Measurements from ENCODE around the gene ADAM17.
"Not testable (repeated sequence)": the region's sequence is repeated elsewhere in the genome, so short reads cannot be mapped to it uniquely, and the experiment has no call there.

The ADAM17 gene

DNA sequence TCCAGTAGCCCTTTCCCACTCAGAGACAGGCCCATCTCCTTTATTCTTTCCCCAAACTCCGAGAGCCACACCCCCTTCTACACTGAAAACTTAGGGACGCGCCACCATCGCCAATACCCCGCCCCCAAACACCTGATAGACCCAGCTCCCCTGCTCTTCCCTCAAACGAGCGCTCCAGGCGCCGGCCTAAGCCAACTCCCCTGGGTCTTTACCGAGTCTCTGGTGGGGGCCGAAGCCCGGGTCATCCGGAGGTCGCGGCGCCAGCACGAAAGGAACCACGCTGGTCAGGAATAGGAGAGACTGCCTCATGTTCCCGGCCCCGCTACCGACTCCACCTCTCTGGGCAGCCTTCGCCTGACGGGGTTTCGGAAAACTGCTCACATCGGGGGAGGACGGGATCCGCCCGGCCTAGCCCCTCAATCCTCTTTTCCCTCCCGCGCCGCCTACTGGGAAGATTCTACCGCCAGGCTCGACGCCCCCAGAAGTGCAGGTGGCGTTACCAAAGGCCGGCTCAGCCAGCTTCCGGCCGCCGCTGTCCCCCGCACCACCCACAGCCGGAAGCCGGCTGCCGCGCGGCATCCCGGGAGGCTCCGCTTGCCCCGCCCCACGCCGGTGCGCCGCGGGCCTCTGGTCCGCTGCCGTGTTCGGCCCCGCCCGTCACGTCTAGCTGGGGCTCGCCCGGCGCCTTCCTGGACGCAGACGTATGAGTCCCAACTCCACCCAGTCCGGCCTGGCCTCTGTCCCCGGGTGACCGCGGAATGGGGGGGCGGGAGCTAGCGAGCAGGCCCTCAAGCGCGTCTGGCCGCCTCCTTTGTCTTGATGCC is at the start of gene ADAM17:
Gene ADAM17, minus strand, starts transcription at position 534 of the 824 bp plus-strand sequence. Its CDS starts 225 bp downstream, at position 309.
- peak; percentile 85 for DNase-seq

DNA sequence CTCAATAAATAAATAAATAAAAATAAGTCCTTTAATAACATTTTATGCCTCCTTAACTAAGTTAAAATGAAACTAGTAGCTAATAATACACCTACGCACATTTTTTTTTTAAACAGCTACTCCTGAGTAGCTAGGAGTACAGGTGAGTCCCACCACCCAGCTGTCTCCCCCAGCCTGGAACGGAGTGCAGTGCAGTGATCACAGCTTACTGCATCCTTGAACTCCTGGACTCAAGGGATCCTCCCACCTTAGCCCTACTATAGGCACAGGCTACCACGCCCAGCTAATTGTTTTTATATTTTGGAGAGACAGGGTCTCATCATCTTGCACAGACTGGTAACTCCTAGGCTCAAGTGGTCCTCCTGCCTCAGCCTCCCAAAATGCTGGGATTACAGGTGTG is 46.8 kb upstream of the ADAM17 start:
- DNase-seq, result no peak

DNA sequence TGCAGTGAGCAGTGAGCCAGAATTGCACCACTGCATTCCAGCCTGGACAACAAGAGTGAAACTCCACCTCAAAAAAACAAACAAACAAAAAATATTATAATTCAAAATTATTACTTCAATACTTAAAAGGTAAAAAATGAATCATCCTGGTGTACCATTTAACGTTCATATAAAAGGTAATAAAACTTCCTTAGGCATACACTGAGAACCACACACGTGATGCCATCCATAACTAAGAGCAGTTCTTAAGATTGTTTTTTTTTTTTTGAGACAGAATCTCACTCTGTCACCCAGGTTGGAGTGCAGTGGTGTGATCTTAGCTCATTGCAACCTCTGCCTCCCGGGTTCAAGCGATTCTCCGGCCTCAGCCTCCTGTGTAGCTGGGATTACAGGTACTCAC is 45.8 kb upstream of the ADAM17 start:
- no peak for DNase-seq

DNA sequence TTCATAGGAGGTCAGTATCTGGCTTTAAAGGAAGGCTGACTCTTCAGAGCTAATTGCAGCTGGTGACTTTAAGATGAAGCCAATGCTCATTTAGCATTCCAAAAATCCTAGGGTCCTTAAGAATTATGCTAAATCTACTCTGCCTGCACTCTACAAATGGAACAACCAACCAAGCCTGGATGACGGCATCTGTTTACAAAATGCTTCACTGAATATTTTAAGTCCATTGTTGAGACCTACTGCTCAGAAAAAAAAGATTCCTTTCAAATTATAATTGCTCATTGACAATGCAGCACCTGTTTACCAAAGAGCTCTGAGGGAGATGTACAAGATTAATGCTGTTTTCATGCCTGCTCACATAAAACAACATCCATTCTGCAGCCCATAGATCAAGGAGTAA is 43.8 kb upstream of the ADAM17 start:
- DNase-seq, result no peak

DNA sequence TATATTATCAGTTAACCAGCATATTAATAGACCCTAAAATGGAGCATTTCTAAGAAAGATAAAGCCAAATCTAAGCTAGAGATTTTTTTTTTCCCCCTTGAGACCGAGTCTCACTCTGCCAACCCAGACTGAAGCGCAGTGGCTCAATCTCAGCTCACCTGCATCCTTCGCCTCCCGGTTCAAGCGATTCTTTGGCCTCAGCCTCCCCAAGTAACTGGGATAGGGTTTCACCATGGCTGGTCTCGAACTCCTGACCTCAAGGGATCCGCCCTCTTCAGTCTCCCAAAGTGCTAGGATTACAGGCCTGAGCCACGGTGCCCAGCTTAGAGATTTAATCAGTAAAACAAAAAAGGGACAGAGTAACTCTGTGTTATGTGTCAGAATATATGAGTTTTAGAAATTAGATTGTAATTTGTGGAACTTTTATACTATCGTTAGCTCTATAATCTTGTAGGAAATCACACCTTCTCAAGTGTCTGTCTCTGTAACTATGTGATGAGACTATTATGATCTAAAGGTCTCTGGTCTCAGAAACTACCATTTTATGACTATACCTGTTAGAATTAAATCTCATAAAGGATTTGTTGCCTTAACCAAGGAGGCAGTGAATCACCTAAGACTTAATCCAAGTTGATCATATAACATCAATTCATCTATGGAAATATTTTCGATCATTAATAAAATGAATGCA is 41.1 kb upstream of the ADAM17 start:
- no peak for DNase-seq

DNA sequence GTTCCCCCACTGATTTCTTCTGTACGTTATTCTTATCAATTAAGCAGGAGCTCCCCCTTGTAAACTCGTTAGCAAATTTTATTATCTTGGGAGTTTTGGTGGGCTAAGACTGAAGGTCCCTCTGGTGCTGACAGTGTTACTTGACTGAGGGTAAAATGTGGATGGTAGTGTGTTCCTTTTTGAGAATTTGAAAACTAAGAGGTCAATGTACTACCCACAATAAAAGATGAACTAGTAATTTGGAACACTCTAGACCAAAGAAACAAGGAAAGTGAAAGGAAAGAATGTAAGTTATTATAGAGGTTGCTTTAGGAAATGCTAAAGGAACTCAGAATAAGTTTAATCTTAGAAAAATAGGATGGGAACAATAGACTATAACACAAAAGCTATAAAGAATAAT is 40.1 kb upstream of the ADAM17 start:
- DNase-seq, result no peak

DNA sequence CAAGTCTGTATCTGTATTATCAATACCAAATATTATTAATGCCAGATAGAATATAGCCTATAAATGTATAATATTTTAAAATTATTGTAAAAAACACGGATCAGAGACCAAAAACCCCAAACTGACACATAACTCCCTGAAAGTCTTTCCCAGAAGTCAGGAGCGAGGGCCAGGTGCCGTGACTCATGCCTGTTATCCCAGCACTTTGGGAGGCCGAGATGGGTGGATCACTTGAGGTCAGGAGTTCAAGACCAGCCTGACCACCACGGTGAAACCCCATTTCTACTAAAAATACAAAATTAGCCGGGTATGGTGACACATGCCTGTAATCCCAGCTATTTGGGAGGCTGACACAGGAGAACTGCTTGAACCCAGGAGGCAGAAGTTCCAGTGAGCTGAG is 39.6 kb upstream of the ADAM17 start:
- not testable (repeated sequence) for DNase-seq

DNA sequence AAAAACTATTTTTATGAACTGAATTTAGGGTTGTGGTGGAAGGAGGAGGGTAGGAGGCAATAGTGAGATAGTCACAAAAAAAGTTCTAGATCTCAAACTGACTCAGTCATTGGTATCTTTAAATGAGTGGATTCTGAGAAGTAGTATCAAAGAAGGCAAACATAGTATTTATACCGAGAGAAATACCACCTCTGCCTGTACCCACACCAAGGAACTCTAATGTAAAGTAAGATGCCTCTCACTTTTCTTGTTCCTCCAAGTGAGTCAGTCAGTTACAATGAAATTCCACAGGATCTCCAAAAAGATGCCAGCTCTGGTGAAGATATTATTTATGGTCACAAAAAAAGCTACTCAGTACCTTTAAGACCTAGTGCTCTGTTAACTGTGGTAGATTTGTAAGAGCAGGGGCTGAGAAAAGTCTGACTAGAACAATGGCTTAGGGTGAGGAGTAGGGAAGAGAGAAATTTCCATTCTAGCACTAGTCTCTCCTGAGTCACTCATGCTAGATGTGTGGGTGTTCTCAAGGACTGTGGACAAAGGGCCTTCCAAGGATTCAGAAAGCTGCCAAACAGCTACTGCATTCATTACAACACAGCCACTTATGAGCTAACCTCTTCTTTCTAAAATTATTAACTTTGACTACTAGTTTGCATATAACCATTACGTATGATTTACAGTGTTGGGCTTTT is 38.9 kb upstream of the ADAM17 start:
- no peak for DNase-seq

DNA sequence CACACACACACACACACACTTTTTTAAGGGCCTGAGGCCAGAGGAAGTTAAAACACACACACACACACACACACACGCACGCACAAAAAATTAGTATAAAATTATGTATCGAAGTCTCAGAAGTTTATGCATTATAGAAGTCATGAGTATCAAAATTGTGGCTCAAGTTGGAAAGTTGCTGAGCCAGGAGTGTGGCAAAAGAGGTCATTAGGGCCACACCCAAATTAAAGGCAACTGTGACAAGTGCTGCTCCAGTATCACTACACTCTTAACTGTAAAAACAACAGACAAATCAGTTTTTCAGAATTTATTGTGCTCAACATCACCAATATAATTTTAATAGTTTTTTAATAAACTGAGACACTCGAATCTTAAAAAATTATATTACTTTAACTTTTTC is 38.3 kb upstream of the ADAM17 start:
- no peak for DNase-seq

DNA sequence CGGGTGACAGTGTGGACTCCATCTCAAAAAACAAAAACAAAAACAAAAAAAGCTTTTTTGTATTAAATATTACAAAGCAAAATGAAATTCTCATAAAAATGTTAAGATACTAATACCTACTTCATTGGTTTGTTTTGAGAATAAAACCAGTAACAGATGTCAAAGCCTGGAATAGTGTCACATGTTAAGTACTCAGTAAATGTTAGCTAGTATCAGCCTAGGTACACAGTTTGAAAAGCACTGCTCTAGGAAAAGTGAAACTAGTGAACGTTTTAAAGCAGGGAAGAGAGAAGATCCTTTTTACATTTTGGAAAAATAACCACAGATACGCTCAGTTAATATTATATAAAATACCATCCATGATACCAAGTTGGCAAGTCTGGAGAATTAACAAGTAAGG is 37.1 kb upstream of the ADAM17 start:
- no peak for DNase-seq

DNA sequence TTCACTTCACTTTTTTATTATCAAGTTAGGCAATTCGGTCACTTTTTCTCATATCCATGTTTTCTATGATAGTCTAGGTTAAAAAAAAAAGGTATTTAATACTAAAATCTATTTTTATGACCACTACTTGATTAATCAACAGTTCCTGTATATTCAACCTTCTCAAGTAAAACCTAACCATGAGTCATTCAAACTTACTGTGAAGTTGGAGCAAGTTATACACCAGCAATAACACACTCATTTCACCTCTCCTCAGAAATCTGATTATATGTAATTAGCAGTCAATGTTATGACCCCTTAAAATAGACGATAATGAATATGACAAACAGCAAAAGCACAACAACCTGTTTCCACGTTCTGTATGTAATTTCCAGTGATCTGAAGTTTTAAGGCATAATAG is 35.0 kb upstream of the ADAM17 start:
- no peak for DNase-seq

DNA sequence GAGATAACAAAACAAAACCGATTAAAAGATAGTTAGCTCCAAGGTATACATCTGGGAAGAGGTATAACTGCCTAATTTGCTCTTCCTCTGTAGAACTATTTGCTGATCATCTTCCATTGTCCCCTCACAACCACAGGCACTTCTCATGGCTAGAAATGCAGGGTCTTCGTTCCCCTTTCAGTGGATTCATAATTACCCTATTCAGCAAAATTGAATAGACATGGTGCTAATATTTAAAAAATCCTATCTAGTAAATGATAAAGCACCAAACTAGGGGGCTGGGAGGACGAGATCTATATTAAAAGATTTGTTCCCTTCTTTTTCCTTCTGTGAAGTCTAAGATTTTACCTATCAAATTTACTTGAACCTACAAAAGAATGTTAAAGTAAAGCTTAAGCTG is 30.8 kb upstream of the ADAM17 start:
- DNase-seq, result no peak

DNA sequence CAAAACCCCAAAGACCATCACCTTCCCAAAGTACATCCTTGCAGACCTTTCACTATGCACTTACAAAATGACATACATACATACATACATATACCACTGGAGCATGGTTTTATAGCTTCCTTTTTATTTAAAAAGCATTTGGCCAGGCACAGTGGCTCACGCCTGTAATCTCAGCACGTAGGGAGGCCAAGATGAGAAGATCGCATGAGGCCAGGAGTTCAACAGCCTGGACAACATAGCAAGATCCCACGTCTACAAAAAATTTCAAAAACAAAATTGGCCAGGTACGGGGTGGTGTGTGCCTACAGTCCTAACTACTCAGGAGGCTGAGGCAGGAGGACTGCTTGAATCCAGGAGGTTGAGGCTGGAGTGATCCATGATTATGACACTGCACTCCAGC is 29.9 kb upstream of the ADAM17 start:
- no peak for DNase-seq

DNA sequence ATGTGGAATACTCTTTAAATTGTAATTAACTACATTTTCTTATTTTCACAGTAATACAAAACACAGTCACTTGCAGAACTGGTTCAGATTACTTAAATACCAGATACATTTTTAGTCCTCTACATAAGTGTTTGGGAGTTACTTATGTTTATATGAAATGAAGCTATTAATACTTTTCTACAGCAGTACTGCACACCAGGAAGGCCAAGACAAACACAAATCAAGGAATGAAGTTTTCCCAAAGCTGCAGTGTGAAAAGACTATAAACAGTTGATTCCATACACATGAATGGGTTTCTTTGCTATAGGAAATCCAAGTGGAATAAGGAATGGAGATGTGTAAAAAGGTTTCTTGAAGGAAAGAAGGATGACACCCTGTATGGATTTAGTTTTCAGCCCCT is 29.3 kb upstream of the ADAM17 start:
- not testable (repeated sequence) for DNase-seq

DNA sequence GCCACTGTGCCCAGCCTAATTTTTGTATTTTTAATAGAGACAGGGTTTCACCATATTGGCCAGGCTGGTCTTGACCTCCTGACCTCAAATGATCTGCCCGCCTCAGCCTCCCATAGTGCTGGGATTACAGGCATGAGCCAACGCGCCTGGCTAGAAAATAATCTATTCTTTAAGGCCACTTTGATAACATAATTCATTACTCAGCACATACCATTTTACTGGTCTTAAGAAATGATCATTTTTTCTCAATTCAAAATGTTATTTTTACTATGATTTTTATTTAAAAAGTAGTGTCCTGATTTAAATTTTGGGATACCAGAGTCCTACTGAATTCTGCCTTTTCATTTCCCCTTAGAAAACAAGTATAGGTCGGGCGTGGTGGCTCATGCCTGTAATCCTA is 27.0 kb upstream of the ADAM17 start:
- DNase-seq, result no peak

DNA sequence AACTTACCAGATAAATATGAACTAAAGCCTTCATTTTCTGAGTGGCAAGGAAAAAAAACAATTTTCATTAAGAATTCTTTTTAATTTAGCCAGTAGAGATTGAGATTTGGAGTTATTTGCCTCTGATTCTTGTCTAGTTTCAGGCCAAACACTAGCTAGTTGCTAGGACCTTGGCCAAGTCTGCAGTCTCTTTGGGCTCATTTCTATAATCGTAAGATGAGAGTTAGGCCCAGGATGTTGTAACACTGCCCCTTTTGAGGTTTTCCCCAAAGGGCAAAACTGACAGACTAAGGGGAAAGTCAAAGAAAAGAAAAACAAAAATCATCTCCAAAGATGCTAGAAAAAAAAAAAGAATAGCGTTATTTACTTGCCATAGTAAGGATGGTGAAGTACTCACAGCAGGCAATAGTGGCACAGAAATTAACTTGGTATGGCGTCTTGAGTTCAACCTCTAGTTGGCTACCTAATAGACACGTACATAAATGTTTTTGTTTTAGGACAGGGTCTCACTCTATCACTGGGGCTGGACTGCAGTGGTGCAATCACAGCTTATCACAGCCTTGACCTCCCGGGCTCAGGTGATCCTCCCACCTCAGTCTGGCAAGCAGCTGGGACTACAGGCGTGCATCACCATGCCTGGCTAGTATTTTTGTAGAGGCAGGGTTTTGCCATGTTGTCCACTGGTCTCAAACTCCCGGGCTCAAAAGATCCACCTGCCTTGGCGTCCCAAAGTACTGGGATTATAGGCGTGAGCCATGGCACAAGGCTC is 23.0 kb upstream of the ADAM17 start:
- DNase-seq, result no peak

DNA sequence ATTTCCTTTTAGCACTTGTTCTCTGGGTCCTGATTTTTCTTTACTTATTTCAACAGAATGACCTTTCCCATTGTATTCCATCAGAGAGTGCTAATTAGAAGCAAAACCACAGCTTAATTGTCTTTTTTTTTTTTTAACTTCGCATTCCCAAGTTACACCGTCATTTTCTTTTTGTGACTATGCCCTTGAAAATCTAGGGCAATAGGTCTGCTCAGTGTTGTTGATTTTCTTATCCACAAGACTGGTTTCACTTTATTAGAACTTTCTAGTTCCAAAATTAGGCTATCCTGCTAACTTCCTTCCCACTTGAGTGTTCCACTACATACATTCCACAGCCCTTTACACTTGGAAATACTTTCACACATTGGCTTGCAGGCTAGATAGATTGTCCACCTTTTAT is 18.7 kb upstream of the ADAM17 start:
- no peak for DNase-seq

DNA sequence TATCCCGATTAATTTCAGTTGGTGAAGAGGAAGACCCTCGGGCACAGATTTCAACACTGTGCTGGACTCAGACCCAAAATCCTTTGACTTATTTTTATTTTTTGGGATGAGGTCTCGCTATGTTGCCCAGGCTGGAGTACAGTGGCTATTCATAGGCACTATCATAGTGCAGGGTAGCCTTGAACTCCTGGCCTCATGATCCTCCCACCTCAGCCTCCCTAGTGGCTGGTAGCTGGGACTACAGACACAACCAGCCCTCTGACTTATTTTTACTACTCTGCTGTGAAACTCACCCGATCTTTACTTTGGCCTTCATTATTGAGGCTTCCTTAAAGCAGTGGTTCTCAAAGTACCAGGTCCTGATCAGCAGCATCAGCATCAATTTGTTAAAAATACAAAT is 18.2 kb upstream of the ADAM17 start:
- DNase-seq, result no peak

DNA sequence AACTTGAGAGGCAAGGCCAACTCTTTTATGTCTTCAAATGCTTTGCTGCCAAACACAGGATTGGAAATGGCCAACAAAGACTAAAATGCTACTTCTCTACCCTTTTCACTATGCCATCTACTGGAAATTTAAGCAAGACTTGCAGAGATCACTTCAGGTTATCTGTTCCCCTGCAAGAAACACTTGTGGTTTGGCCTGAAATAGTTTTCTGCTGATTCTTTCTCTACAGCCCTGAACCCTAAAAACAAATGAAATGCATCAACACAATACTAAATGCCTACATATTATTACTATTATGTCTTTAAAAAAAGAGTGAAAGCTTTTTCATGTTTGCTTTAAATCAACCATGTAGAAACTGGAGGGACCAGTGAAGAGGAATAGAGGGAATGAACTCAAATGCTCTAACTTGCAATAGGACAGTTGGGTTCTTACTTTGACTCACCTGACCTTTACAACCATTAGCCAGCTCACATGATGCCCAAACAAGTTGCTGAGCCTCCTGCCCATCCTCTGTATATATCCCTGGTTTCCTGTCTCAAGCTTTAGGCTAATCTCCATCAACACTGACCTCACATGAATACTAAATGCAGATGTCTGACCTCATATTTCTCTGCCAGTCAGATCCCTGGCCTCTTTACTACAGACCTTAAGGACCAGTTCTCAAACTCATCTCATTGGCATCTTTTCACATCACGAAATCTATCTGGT is 17.5 kb upstream of the ADAM17 start:
- no peak for DNase-seq

DNA sequence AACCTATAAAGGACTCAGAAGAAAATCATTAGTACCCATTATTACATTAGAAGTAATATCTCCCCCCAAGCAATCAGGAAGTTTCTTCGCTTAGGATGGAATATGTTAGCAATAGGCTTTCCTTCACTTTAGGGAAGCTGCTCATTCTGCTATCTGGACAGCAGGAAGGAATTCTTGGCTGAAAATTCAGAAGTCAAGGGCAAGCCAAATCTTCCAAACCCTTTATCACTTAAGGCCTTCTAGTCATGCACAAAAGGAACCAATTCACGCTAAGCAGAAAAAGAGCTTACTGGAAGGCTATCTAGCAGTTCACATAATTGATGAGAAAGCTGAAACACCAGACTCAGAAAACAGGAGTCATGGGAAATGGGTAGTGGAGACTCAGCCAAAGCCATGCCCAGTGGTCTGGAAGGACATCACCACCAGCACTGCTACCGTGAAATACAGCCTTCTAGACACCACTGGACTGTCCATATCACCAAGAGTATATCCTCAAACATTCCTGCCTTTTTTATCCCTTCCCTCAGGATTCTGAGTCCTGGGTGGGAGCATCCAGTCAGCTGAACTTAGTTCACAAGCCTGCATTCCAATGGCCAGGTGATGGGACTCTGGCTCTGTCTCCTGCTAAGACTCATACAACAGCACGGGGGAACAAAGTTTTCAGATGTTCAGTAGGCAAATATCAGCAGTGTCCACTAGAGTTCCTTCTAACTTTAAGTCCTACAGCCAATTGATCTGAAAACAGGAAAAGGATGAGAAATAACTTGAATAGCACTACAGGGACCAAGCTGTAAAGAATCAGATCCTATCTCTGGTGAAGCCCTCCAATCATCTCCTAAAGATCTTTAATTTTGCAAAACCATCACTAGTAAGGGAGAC is 14.8 kb upstream of the ADAM17 start:
- no peak for DNase-seq

DNA sequence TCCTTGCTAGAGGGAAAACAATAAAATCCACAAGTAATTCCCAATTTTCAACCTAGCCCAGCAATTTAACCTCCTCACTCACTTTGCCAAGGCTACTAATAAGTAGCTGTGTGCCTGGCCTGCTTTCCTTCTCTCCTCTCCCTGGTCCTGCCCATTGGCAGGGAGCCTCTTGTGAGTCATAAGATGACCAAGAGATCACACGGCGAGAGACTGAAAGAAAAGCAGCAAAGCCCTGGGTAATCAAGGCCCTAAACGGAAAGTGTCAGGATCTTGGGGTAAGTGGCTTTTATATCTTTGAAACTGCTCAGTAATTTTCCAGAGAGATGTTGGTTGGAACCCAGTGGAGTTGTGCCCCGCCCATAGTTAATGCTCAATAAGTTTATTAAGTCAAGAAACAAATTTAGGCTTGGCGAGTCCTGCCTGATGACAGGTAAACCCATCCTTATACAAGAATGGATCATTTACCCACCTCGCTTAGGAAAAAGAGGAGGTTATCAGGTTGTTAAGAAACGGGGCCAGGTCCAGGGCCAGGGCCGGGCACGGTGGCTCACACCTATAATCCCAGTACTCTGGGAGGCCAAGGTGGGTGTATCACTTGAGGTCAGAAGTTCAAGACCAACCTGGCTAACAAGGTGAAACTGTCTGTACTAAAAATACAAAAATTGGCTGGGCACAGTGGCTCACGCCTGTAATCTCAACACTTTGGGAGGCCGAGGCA is 10.0 kb upstream of the ADAM17 start:
- no peak for DNase-seq
